Measurements from ENCODE around the gene SH3D19.

The SH3D19 gene

DNA sequence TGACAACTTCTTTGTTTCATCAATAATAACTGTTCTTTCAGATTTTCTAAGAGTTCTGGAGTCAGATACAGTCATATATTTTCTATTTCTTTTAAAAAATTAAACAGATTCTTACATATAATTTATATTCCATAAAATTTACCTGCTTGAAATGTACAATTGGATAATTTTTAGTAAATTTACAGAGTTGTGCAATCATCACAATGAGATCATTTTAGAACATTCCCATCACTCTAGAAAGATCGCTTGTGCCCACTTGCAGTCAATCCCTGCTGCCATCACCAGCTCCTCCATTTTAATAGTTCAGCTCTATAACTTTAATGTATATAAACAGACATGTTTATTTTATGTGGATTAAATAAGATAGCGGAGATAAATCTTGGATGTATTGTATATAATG lies 78.0 kb downstream of the SH3D19 start:
- no peaks in the 10 kb centered on the region for H3K79me2 ChIP-seq (ENCODE audit: insufficient read depth, low read length)
- H4K20me1 ChIP-seq (ENCODE audit: low read depth, low read length) = no peaks in the 10 kb centered on the region
- H3K27me3 ChIP-seq (ENCODE audit: low read length) = no peaks in the 10 kb centered on the region
- H3K36me3 ChIP-seq (ENCODE audit: low read length) = no peaks in the 10 kb centered on the region
- H3K9me3 ChIP-seq (ENCODE audit: insufficient read depth, low read length) = no peaks in the 10 kb centered on the region
- no peaks in the 10 kb centered on the region for H3F3A ChIP-seq (ENCODE audit: insufficient read depth)
- TF ChIP-seq, protein P1, sequence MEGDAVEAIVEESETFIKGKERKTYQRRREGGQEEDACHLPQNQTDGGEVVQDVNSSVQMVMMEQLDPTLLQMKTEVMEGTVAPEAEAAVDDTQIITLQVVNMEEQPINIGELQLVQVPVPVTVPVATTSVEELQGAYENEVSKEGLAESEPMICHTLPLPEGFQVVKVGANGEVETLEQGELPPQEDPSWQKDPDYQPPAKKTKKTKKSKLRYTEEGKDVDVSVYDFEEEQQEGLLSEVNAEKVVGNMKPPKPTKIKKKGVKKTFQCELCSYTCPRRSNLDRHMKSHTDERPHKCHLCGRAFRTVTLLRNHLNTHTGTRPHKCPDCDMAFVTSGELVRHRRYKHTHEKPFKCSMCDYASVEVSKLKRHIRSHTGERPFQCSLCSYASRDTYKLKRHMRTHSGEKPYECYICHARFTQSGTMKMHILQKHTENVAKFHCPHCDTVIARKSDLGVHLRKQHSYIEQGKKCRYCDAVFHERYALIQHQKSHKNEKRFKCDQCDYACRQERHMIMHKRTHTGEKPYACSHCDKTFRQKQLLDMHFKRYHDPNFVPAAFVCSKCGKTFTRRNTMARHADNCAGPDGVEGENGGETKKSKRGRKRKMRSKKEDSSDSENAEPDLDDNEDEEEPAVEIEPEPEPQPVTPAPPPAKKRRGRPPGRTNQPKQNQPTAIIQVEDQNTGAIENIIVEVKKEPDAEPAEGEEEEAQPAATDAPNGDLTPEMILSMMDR (IDR thresholded peaks at IDR 0.05; ENCODE audit: insufficient read depth, low read length, poor library complexity, severe bottlenecking) = no peak
- TF ChIP-seq EZH2phosphoT487 (conservative IDR thresholded peaks at IDR 0.05; ENCODE audit: low read length) = no peak
- H3K27ac ChIP-seq (ENCODE audit: low read depth, low read length) = no peak overlapping the region
- H2AFZ ChIP-seq (ENCODE audit: low read depth, low read length, severe bottlenecking) = no peak overlapping the region
- no peak overlapping the region for H3K9ac ChIP-seq (ENCODE audit: low read length)
- no peak overlapping the region for H3K4me3 ChIP-seq (ENCODE audit: insufficient read depth, low read length, poor library complexity, severe bottlenecking)
- H3K4me2 ChIP-seq (ENCODE audit: low read depth, low read length, poor library complexity, severe bottlenecking) = no peak overlapping the region
- no peaks in the 10 kb centered on the region for H3K9me2 ChIP-seq (replicated peaks; ENCODE audit: insufficient read depth, low read length)

DNA sequence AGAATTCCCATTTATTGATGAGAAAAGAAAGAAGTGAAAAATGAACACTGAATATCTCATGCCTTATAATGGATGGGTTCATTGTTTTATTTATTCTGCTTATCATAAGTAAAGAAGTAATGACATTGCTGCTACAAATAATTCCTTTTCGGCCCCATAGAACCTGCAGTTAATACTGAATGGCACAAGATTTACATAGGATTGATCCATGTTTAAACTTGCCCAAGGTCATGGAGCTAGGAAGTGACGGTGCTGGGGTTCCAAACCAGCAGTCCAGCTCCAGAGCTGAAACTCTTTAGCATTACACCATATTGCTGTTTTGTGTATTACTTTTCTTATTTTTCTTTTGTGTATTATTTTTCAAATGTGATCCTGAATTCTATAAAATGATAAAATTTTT lies 78.7 kb downstream of the SH3D19 start:
- Histone ChIP-seq H3K9me2 (replicated peaks; ENCODE audit: insufficient read depth, low read length) (no peaks in the 10 kb centered on the region), H3K4me3 (ENCODE audit: insufficient read depth, low read length, poor library complexity, severe bottlenecking) (no peak overlapping the region), H3K9me3 (ENCODE audit: insufficient read depth, low read length) (no peaks in the 10 kb centered on the region), H3K79me2 (ENCODE audit: insufficient read depth, low read length) (no peaks in the 10 kb centered on the region), H3F3A (ENCODE audit: insufficient read depth) (no peaks in the 10 kb centered on the region), H3K27ac (ENCODE audit: low read depth, low read length) (no peak overlapping the region), H3K4me2 (ENCODE audit: low read depth, low read length, poor library complexity, severe bottlenecking) (no peak overlapping the region), H3K9ac (ENCODE audit: low read length) (no peak overlapping the region), H3K27me3 (ENCODE audit: low read length) (no peaks in the 10 kb centered on the region), H2AFZ (ENCODE audit: low read depth, low read length, severe bottlenecking) (no peak overlapping the region), H3K36me3 (ENCODE audit: low read length) (no peaks in the 10 kb centered on the region), H4K20me1 (ENCODE audit: low read depth, low read length) (no peaks in the 10 kb centered on the region)
- TF ChIP-seq EZH2phosphoT487 (conservative IDR thresholded peaks at IDR 0.05; ENCODE audit: low read length) = no peak
- TF ChIP-seq, protein P1 (IDR thresholded peaks at IDR 0.05; ENCODE audit: insufficient read depth, low read length, poor library complexity, severe bottlenecking) = no peak

DNA sequence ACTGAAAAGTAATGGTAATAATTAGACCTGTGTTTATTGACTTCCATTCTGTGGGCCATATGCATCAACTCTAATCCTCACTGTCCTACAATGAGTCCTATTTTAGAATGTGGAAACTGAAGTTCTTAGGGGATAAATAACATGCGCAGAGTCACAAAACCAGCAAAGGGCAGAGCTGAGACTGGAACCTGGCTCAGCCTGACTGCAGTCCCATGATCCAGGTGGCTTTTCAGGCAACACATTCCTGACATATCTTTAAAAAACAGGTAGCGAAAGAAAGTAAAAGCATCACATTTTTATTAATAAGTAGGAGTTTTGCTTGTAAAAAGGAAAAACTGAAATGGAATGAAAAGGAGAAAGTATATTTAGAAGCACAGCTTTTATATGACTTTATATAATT lies 83.1 kb downstream of the SH3D19 start:
- Histone ChIP-seq H2AFZ (ENCODE audit: low read depth, low read length, severe bottlenecking) (no peak overlapping the region), H3K4me3 (ENCODE audit: insufficient read depth, low read length, poor library complexity, severe bottlenecking) (no peak overlapping the region), H3K27me3 (ENCODE audit: low read length) (no peaks in the 10 kb centered on the region), H3K9me3 (ENCODE audit: insufficient read depth, low read length) (no peaks in the 10 kb centered on the region), H4K20me1 (ENCODE audit: low read depth, low read length) (no peaks in the 10 kb centered on the region), H3K9ac (ENCODE audit: low read length) (no peak overlapping the region), H3K9me2 (replicated peaks; ENCODE audit: insufficient read depth, low read length) (no peaks in the 10 kb centered on the region), H3K27ac (ENCODE audit: low read depth, low read length) (no peak overlapping the region), H3K36me3 (ENCODE audit: low read length) (no peaks in the 10 kb centered on the region), H3K4me2 (ENCODE audit: low read depth, low read length, poor library complexity, severe bottlenecking) (no peak overlapping the region), H3F3A (ENCODE audit: insufficient read depth) (no peaks in the 10 kb centered on the region), H3K79me2 (ENCODE audit: insufficient read depth, low read length) (no peaks in the 10 kb centered on the region)
- TF ChIP-seq EZH2phosphoT487 (conservative IDR thresholded peaks at IDR 0.05; ENCODE audit: low read length) = no peak
- TF ChIP-seq, protein P1 (IDR thresholded peaks at IDR 0.05; ENCODE audit: insufficient read depth, low read length, poor library complexity, severe bottlenecking) = no peak
